LNCAP (cell line): Measurements from ENCODE around the gene MCM9.

ENCODE experiments used
- TF ChIP-seq, protein P1 (sequence below): fragments of 450-650 bp; IDR thresholded peaks from 2 replicates; pipeline ENCODE4 v1.5.1; 2017; ENCODE audit warnings: mild to moderate bottlenecking

MCM9 gene

DNA sequence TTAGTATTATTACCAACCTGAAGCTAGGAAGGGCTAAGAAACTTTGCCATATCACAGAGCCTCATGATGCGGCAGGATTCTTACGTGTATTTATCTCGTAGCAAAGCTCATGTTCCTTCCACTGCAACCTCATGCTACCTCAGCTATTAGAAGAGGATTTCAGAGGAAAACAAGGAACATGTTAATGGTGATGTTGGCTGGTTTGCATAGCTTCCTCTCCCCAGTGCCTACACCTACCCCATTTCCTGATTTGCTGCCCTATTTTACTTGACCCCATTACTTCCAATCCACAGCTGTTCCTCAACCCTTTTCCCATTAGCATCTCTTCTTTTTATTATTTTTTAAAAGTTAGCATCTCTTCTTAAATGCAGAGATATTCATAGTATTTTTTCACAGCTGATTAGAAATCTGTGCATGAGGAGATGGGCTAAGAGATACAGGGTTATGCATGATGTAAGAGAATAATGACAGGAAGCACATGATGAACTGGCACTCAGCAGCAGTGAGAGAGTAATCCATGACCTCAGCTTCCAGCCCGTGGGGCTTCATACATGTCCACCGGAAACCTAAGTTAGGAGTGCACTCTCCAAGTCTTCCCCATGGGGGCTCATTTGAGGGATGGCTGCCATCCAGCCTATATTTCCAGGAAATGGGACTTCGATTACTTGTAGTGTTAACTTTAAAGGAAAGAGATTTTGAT, 147.1 kb downstream of the MCM9 start:
- TF ChIP-seq, protein P1, sequence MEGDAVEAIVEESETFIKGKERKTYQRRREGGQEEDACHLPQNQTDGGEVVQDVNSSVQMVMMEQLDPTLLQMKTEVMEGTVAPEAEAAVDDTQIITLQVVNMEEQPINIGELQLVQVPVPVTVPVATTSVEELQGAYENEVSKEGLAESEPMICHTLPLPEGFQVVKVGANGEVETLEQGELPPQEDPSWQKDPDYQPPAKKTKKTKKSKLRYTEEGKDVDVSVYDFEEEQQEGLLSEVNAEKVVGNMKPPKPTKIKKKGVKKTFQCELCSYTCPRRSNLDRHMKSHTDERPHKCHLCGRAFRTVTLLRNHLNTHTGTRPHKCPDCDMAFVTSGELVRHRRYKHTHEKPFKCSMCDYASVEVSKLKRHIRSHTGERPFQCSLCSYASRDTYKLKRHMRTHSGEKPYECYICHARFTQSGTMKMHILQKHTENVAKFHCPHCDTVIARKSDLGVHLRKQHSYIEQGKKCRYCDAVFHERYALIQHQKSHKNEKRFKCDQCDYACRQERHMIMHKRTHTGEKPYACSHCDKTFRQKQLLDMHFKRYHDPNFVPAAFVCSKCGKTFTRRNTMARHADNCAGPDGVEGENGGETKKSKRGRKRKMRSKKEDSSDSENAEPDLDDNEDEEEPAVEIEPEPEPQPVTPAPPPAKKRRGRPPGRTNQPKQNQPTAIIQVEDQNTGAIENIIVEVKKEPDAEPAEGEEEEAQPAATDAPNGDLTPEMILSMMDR, result no peak

- TF ChIP-seq, protein P1, result no peak
Measured at GRCh38 chr6:118786596-118787453, 148.1 kb downstream of the MCM9 start.

DNA sequence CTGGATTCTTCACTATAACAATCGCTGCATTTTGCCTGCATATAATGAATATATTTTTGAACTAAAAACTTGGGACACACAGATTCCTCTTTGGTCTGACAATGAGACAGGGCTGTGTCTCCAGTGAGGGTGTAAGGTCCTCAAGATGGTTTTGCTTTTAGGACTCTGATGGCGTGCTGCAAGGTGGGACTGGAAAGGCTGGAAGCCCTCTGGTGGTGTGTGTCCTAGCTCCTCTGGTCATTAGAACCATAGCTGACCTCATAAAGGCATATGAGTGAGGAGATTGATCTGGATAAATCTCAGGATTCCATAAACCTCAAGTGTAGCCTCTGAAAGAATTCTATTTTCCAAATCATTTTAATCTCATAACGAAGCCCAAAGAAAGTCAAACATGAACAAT, 149.4 kb downstream of the MCM9 start:
- TF ChIP-seq, protein P1, result no peak

- TF ChIP-seq, protein P1, result no peak
Measured at GRCh38 chr6:118784641-118785164, 150.3 kb downstream of the MCM9 start.

DNA sequence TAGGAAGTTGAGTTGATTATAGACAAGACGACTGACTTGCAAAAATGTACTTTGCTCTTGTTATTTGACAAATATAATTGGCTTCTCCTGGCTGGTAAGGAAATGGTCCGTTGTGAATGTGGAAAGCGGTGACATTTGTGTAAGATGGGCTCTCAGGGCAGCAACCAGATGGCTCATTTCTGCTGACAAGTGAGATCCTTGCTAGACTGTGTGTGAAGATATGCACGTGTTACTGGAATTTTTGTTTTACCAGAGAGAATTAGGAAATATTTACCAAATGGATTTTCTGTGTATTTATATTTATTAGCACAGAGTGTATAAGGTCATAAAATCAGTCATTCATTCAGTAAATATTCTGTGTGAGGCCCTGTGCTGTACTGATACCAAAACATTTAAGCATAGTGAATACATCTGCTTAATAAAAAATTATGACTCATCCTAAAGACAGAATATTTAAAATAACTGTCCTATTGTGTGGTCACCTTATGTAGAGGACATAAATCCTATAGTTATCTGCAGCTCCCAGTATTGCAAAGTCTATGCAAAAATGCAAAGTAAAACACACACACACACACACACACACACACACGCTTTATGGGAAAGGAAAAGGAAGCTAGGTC, 150.9 kb downstream of the MCM9 start:
- TF ChIP-seq, protein P1, result no peak

- TF ChIP-seq, protein P1, result no peak
Measured at GRCh38 chr6:118782651-118783050, 152.3 kb downstream of the MCM9 start.

- TF ChIP-seq, protein P1, result no peak
Measured at GRCh38 chr6:118781897-118782296, 153.1 kb downstream of the MCM9 start.
